Amniotic stem cell (primary cell): ENCODE data around the gene DDR2.
"Not testable (repeated sequence)": the region's sequence is repeated elsewhere in the genome, so short reads cannot be mapped to it uniquely, and the experiment has no call there.

Experiments
- DNase-seq: peaks from one replicate; lab custom pipeline; 2025; lab: John Stamatoyannopoulos, UW

The DDR2 gene

DNA sequence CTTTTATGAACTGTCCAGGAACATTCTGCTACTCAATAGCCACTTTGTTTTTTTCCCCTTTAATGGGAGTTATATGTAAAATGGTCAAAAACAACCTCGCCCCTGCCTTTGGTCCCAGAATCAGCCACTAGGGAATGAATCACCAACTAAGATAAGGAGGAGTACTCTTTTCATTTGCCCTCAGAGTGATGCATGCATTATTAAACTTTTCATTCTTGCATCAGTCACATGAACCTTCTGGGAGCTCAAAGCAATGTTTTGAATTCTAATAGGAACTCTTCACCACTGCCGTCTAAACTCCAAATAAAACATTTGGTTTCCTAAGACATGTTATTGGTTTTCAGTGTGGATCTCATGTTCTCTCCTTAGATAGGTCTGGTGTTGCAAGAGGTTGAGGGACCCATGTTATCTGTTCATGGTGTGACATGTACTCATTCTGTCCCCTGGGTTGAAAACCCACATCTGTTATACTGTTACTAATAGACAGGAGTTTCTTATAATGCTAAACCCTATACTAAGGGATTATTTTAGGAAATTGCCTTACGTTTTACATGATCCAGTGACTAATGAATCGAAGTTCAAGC, 140.4 kb downstream of the DDR2 start:
- DNase-seq, result peak; percentile 25

DNA sequence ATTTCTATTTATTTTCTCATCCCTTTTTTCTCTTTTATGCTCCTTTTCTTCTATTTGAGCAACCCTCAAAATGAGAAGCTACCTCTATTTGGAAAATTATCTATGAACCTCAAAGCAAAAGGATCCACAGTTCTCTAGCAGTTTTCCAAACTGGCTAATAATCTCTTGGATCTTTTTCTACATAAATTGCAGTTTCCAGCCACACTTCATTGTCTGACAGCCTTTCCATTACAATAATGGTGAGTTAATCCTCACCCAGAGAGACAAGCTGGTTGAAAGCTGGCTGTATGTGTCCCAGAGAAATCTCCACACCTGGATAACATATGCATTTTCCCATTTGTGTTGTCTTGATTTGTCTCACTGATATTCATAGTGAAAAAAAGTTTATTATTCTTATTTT, 141.7 kb downstream of the DDR2 start:
- no peak for DNase-seq

DNA sequence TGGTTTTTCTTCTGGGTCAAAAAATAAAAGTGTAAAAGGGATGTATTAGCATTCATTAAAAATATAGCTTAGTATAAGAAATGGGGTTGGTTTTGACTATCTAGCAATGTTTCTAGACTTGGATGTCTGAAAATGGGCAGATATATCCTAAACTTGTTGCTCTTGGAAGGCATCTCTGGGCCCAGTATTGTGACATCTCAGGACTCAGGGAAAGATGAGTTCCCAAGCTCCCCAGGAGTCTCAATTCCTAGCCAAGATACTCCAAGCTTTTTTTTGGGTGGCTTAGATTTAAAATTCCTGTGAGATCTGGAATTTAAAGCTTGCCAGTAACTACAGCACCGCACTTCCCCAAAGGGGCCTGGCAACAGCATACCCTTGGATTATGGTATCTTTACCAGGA, 146.8 kb downstream of the DDR2 start:
- no peak for DNase-seq

DNA sequence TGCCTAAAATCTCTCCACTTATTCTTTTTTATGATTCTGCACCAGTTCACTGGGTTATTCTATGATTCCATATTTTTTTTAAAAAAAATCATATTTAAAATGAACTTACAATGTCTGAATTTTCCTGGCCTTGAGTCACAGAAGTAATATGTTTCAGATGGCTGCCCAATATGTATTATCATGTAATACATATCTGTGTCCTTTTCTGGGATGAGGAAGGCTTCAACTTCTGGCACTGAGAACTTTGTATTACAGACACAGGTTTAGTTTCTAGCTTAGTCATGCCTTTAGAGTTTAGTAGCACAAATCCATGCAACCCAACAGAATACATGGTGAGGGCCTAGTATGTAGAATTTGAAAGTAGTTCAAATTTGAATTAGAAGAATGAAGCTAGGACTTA, 150.4 kb downstream of the DDR2 start:
- no peak for DNase-seq

DNA sequence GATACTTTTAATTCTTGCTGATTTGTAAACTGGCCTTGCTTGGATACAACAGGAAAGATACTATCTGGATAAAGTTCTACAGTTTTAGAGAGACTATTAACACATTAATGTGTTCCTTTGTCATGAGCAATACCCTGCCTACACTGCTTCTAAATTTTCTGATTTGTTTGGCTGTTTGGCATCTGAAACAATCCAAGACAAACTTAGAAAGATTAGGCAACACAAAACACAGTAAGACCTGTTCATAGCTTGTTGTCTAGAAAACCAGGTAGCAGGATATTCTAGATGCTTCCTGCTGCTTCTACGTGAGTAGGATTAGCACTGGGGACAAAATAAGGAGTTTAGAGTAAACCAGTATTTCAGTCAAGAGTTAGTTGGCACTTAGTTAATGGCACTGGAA, 152.7 kb downstream of the DDR2 start:
- not testable (repeated sequence) for DNase-seq

DNA sequence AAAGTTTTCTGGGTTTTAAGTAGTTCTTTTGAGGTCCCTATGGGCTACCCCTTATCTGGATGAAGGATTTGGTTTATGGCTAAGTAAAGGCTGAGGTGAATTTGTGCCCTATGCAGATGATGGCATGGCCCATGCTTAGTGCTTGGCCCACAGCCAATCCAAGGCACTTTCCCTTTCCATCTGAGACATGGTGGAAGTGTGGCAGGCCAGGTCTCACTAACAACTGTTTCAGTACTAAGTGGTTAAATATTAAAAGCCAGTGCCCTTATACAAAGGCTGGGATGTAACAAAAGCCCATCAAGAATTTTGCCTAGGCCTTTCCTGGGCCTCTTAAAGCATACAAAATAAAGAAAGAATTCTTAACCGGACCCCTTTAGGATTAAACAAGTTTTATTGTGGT, 156.5 kb downstream of the DDR2 start:
- DNase-seq, result not testable (repeated sequence)

DNA sequence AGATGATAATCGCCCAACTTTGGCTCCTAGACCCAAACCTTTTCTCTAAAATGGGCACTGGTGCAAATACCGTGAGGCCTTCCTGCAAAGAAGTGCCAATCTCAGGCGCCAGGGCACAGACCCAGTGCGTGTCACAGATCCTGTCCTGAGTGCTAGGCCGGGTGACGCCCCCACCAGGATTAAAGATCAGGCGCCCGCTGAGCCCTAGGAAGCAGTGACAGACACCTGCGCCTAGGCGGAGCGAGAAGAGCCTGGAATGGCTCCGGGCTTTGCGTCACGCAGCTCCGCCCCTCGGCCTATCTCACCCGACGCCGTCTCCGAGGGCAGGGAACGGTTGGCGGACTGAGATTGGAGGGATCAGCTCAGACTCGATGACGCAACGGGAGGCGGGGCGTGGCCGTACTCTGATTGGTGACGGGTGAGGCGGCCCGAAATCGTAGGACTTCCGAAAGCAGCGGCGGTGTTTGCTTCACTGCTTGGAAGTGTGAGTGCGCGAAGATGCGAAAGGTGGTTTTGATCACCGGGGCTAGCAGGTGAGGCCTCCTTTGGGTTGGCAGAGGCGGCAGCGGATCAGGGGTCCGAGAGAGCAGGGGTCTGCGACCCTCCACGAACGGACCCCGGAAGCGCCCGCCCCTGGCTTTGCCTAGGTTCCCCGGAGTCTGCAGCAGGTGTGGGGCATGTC, 158.2 kb downstream of the DDR2 start, which contains the start of gene HSD17B7:
TSS of gene HSD17B7 (plus strand) at position 400 of the 682 bp plus-strand sequence. CDS start at position 499, 99 bp downstream.
- DNase-seq, result peak; percentile 1

DNA sequence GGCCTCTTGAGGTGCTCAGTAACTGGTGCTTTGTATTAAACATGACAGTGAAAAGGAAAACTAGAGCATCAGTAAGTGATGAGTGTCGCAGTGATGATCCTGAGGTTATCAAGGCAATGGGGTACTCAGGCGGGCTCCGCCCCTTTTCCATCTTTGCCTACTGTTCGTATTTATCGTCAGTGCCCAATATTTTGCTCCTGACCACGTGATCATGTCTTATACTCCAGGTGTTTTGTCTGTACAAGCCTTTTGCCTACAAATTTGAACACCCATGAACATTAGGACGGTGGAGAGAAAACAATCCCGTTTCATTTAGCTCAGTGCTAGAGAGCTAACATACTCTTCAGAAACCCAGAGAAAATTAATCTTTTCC, 158.7 kb downstream of the DDR2 start:
- DNase-seq, result not testable (repeated sequence)

DNA sequence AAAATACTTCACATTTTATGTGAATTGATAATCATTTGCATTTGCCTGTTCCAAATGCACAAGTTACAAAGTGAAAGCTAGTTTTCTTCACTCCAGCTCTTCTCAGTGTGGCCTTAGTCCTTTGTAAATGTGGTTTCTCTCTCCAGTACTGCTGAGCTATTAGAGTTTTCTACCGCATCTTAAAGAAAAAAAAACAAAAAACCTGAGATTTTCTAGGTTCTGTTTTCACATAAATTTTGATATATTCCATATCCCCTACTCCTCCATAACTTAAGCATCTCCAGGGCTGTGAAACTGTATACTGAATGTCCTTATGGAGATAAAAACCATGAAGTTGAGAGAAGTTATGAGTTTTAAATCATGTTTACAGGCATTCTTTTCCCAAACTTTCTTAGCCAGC, 162.0 kb downstream of the DDR2 start:
- DNase-seq, result not testable (repeated sequence)

DNA sequence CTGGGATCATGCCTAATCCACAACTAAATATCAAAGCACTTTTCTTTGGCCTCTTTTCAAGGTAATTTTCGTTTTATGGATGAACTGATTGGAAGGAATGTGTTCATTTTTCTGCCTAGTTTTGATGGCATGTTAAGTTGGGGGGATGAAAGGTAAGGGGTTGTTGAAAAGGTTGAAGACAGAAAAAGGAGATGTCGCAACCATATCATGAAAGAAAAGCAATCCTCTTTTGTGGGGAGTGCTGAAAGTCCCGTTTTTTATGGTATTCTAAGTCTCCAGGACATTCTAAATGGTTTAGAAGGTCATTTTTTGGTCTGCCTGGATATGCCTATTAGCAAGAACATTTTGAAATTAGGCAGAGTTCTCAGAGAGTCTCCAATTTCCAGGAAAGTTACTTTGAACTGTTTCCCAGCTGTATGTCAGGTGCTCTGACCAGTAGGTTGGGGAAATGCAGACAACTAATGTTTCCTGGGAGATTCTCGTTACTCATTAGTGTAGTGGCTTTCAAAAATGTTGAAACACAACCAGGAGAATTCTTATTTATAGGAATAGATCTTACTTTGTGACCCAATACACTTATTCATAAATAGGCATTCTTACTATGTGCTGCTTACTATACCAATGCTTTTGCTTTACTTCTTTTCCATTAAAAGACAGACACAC, 164.5 kb downstream of the DDR2 start:
- DNase-seq, result not testable (repeated sequence)

DNA sequence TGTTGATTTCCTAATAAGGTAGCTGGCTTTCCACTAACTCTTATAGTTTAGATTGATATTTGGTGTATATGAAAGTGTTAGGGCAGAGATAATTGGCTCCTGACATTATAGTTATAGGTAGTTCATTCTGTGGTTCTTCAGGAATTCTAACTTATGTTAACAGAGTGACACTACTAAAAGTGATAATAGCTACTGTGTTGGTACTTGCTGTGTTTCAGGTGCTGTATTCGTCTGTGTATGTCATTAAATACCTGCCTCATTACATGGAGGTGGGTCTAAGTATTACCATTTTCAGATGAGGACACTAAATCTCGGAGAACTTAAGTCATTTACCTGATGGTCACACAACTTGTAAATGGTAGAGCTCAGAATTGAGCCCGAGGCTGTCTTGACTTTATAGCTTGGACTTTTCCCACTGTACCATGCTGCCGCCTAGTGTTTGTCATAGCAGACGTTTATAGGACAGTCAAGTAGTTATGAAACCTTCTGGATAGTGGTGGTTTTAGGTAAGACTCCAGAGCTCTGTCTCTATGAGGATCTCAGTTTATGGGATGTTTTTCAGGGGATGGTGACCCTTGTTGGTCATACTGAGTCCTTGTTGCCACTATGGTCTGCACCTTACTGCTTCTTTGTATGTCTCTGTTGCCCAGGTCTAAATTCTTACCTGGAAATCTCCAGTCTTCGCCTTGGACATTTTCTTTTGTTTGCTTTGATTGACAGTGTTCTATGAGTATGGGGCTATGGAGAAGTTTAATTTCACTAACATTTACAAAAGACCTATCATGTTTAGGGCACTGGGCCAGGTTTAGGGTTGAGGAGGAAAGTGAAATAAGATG, 167.9 kb downstream of the DDR2 start:
- peak; percentile 46 for DNase-seq

DNA sequence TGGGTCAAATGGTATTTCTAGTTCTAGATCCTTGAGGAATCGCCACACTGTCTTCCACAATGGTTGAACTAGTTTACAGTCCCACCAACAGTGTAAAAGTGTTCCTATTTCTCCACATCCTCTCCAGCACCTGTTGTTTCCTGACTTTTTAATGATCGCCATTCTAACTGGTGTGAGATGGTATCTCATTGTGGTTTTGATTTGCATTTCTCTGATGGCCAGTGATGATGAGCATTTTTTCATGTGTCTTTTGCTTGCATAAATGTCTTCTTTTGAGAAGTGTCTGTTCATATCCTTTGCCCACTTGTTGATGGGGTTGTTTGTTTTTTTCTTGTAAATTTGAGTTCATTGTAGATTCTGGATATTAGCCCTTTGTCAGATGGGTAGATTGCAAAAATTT, 175.2 kb downstream of the DDR2 start:
- not testable (repeated sequence) for DNase-seq

DNA sequence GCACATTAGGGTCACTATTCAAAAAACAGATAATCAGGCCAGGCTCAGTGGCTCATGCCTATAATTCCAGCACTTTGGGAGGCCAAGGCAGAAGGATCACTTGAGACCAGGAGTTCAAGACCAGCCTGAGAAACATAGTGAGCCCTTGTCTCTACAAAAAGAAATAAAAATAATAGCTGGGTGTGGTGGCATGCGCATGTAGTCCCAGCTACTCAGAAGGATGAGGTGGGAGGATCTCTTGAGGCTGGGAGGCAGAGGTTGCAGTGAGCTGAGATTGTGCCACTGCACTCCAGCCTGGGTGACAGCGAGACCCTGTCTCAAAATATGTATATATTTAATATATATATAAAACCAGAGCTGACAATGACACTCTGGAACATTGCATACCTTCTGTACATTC, 180.1 kb downstream of the DDR2 start:
- DNase-seq, result not testable (repeated sequence)

DNA sequence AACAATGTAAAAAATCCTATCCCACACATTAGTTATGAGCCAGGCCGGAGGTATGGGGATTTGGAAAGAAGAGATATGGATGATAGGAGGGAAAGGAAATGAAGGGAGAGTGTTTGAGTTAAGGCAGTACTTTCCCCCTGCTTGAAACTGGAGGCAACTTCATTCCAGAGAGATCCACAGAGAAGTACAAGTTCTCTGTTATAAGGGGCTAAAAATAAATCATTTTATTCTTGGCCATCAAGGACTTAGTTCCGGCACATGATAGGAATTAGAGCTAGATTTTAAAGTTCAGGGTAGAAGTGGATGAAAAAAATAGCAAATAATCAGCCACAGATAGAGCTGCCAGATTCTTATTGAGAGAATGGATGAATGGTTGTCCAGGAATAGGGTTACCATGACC, 185.9 kb downstream of the DDR2 start:
- DNase-seq, result not testable (repeated sequence)

DNA sequence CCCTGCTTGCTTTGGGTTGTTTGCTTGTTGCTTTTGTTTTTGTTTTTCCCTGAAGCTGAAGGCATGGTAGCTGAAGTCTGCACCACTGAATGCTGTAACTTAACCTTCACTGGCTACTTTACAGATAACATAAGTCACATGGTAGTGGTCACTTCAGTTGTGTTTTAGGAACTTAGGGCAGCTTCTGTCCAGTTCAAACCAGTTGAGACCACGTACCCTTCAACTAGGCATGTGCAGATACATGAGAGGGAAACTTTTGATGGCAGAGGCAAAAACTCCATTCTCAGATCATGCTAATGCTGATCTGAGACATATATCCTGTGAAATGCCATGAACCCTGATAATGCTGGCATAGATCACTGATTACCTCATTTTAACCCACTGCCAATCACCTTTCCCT, 186.4 kb downstream of the DDR2 start:
- not testable (repeated sequence) for DNase-seq

DNA sequence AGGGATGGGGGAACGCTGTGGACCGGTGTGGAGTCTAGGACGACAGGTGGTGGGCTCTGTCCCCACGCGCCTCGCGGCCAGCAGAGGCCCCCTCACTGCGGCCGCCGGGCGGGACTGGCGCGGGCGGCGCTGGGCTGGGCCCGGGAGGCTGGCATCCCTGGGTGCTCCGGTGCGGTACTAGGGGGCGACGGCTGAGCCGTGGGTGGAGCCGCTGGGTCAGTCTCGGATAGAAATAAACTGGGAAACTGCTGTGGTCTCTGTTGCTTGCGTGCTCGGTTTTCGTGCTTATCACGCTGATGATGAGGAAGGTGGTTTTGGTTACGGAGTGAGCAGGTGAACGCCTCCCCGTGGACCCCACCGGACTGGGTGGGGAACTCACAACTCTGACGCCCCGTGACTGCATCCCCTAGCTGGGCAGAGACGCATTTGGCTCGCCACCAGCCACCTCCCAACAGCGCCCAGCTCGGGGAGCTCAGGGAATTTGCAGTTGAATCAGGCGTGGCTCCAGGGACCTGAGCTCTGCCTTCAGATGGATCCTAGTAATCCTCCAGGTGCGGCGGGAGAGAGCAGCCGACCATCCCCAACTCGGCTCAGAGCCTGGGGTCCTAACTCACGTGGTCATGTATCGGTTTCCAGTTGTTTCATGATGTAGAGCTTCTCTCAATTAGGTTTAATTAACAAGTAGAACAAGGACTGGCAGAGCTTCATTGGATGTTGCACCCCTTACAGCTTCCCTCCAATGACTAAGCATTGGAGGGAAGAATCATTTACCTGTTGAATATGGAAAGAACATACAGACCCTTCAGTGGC, 190.3 kb downstream of the DDR2 start:
- DNase-seq, result no peak

DNA sequence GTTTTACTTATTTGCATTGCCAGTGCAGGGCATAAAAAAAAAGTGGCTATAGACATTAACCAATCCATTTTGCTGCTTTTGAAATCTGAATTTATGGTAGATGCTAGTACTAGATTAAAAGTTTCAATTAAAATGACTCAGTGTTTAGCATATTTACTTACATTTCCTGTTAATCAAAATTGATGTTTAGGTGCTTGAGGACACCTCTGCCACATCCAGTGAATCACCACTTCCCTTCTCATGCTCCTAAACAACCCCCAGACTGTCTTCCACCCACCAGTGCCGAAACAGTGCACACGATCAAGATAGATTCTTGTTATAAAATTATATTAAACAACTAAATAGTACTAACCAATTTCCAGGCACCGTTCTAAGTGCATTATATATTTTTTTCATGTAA, 191.0 kb downstream of the DDR2 start:
- no peak for DNase-seq

DNA sequence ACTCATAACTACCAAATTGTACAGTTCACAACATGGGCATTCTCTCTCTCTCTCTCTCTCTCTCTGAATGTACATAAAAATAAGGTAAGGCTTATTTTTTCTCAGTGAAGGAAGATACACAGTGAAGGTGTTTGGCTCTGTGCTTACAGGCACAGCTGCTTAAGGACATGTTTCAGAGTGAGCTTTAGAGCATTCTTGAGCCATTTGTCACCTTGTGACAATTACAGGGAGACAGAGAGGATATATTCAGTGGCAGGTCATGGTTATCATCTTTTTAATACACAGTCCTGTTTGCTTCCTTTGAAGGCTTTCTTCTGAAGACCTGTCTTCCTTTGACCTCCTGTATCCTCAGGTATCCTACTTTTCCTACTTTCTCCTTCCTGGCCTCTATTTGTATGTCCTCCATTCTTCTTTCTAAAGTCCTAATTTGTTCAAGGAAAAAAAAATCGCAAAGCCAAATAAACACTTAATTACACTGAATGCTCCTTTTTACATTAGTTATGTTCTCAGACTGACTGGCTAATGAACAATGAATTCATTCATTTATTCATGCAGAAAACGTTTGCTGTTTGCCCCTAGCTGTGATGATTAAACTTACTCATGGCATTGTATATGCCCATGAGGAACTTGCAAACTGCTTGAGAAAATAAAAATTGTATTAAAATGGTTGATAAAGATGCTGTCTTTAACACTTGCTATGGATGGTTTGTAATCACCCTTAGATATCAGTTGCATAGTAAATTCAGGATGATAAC, 191.7 kb downstream of the DDR2 start:
- no peak for DNase-seq

DNA sequence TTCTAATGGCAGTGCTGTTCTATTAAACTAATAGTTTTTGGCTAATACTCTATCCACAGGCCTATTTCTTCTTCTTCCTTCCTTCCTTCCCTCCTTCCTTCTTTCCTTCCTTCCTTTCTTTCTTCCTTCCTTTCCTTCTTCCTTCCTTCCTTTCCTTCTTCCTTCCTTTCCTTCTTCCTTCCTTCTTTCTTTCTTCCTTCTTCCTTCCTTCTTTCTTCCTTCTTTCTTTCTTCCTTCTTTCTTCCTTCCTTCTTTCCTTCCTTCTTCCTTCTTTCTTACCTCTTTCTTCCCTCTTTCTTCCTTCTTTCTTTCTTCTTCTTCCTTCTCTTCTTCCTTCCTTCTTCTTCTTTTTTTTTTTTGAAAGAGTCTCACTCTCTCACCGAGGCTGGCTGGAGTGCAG, 197.0 kb downstream of the DDR2 start:
- no peak for DNase-seq

DNA sequence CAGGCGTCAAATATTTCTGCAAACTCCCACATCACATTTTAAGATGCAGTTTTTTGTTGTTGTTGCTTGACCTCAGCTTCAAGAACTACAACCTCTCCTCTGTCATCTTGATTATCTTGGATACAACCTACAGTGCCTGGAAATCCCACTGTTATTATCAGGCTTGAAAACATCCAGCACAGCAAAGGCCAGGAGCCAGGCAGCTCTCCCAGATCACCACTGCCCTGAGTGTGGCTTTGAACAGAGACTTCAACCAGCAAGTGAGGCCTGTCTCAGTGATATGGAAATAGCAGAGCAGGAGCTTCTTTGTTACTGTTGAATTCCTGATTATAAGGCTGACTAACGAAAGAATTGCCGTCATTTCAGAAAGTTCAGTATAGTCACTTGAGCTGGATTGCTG, 200.2 kb downstream of the DDR2 start:
- DNase-seq, result no peak
